HG03575 (cell line): ENCODE data around the gene PPFIBP1.
"Not testable (repeated sequence)": the region's sequence is repeated elsewhere in the genome, so short reads cannot be mapped to it uniquely, and the experiment has no call there.

Experiments
- ATAC-seq: cut with Tn5 transposase; IDR thresholded peaks from one replicate; pipeline ENCODE4 v1.9.1; 2021; ENCODE audit not compliant: unreplicated experiment, insufficient number of reproducible peaks, low FRiP score; ENCODE audit errors: extremely low read depth

The PPFIBP1 gene

DNA sequence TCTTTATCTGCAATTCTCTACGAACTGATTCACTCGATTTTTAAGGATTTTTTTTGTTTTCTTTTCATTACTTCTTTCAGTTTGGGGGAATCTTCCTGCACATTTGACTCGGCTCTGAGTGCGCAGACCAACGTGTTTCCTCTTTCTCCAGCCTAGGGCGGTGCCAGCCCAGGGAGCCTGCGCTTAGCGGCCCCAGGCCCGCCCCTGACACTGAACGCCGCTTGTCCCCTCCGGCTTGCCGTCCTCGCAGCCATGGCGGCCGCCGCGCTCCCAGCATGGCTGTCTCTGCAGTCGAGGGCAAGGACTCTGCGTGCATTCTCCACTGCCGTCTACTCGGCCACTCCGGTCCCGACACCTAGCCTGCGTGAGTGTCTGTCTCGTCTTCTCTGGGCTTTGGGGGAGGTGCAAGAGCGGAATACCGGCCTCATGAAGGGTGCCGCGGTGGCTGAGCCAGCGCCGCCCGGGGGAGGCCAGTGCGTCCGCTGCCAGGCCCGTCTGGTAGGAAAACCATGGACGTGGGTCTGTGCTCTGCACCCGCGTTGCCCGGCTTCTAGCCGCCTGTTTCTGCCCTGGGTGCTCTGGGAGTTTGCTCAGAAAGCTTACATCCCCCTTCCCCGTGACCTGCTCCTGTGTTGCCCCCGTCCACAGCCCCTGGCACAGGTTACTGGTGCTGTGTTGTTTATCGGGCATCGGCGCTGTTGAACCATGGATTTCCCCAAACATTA lies 186.7 kb downstream of the PPFIBP1 start, which contains the start of gene MRPS35:
MRPS35 (plus strand) TSS at position 241 of the 725 bp plus-strand sequence; CDS start at position 253, 12 bp downstream.
- peak; percentile 76 for ATAC-seq

DNA sequence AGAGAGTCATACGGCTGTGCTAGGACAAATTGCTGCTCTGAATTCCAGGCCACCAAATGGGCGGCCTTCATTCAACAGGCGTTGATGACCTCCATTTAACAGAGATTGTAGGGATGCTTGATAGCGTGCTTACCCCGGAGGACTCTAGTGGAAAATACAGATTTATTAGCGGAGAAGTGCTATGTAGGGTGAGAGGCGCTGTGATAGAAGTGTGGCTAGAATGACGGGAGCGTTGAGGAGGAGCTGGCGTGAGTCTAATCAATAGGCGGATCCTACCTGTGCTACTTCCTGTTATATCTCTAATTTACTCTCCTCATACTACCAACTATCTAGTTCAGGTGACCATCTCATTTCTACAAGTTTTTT lies 187.3 kb downstream of the PPFIBP1 start:
- ATAC-seq = no peak

- ATAC-seq = no peak
Measured at GRCh38 chr12:27711967-27712366, 188.0 kb downstream of the PPFIBP1 start.

- no peak for ATAC-seq
Measured at GRCh38 chr12:27723212-27723611, 199.2 kb downstream of the PPFIBP1 start.

DNA sequence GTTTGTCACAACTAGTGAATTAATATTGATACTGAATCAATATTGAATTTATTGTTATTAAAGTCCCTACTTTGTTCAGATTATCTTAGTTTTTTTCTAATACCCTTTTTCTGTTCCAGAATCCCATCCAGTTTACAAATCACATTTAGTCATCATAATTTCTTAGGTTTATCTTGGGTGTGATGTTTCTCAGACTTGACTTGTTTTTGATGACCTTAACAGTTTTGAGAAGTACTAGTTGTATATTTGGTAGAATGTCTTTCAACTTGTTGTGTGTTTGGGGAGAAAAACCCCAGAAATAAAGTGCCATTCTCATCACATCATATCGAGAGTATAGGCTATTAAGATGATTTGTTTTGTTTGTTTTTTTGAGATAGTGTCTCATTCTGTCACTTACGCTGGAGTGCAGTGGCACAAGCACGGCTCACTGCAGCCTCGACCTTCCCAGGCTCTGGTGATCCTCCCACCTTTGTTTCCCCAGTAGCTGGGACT lies 206.1 kb downstream of the PPFIBP1 start:
- ATAC-seq = no peak

- ATAC-seq = no peak
Measured at GRCh38 chr12:27732281-27732680, 208.3 kb downstream of the PPFIBP1 start.

- ATAC-seq = no peak
Measured at GRCh38 chr12:27733052-27733656, 209.1 kb downstream of the PPFIBP1 start.

- ATAC-seq = no peak
Measured at GRCh38 chr12:27733791-27734190, 209.8 kb downstream of the PPFIBP1 start.

- not testable (repeated sequence) for ATAC-seq
Measured at GRCh38 chr12:27734321-27734720, 210.3 kb downstream of the PPFIBP1 start.

DNA sequence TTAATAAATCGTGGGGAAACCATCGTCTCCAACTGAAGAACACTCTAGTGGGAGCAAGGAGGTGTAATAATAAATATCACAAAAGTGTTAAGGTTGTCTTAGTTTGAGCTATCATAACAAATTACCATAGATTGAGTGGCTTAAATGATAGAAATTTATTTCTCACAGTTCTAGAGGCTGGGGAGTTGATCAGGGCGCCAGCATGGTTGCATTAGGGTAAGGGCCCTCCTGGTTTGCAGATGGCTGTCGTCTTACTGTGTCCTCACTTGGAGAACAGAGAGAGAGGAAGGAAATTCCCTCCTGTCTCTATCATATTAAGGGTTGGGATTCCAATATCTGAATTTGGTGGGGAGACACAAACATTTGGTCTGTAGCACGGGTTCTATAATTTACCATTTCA lies 219.6 kb downstream of the PPFIBP1 start:
- ATAC-seq = no peak
